ENCODE results near the gene TPD52L3. TPM values are rescaled to one million over a fixed set of nuclear protein-coding genes. Genes with fewer than 3 reads are reported as not detected.

TPD52L3 gene
- not detected for total RNA-seq

GRCh38 chr9:6328103-6328502, at the start of gene TPD52L3:
Gene TPD52L3 (plus strand): TSS chr9:6328375. CDS start chr9:6328596, 221 bp downstream.
- no peak for DNase-seq (ENCODE audit: low read depth in 2 of 3, low spot score in 2 of 3)

DNA sequence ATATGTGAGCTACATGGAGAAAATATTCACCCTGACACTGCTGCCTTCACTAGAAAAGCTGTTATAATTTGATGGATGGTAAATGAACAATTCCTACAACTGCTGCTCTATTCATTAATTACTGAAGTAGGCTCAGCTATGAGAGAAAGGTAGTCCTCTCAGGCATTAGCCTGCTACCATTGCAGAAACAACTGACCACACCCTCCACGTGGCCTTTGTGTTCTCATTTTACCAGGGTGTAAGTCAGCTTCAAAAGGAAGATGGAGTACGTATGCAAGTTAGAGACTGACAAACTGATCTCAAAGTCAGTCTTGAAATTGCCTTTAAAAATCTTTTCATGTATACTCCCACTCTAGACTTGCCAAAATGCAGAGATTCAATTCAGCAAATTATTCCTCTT, 26.3 kb upstream of the TPD52L3 start:
- DNase-seq (ENCODE audit: low read depth in 2 of 3, low spot score in 2 of 3): no peak

- DNase-seq (ENCODE audit: low read depth in 2 of 3, low spot score in 2 of 3): no peak
These were observed 25.8 kb upstream of the TPD52L3 start for GRCh38 chr9:6302417-6302816.

- DNase-seq (ENCODE audit: low read depth in 2 of 3, low spot score in 2 of 3): no peak
These were observed 23.9 kb upstream of the TPD52L3 start for GRCh38 chr9:6304232-6304631.

GRCh38 chr9:6305954-6306563, 22.1 kb upstream of the TPD52L3 start:
- peak in 2 of 3 donors; percentile 9 to 66 for DNase-seq (ENCODE audit: low read depth in 2 of 3, low spot score in 2 of 3)

GRCh38 chr9:6307551-6308096, 20.6 kb upstream of the TPD52L3 start:
- DNase-seq (ENCODE audit: low read depth in 2 of 3, low spot score in 2 of 3): peak in 1 of 3 donors; percentile 36

- no peak for DNase-seq (ENCODE audit: low read depth in 2 of 3, low spot score in 2 of 3)
These were observed 2.9 kb downstream of the TPD52L3 start for GRCh38 chr9:6330958-6331634.

DNA sequence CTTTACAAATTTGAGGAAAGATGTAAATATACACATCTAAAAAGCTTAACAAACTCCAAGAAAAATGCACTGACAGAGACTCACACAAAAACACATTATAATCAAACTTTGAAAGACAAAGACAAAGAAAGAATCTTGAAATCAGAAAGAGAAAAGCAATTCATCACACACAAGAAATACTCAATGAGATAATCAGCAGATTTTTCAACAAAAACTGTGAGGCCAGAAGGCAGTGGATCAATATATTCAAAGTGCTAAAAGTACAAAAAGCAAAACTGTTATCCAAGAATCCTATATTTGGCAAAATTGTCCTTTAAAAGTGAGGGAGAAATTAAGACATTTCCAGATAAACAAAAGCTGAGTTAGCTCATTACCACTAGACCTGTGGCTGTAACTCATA, 6.1 kb downstream of the TPD52L3 start:
- DNase-seq (ENCODE audit: low read depth in 2 of 3, low spot score in 2 of 3): no peak

GRCh38 chr9:6348766-6349165, 20.6 kb downstream of the TPD52L3 start:
- DNase-seq (ENCODE audit: low read depth in 2 of 3, low spot score in 2 of 3): no peak

DNA sequence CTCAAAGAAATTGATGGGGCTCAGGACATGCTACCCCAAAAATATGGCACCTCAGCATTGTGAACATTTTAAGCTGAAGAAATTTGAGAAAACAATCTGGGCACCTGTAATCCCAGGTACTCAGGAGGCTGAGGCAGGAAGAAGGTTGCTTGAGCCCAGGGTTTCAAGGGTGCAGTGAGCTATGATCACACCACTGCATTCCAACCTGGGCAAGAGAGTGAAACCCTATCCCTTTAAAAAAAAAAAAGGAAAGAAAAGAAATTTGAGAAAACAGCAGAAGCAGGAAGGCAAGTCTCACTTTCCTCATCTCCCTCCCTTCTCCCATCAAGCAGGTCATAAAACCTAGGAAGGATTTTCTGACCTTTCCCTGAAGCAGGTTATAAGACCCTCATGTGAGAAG, 23.6 kb downstream of the TPD52L3 start:
- no peak for DNase-seq (ENCODE audit: low read depth in 2 of 3, low spot score in 2 of 3)

DNA sequence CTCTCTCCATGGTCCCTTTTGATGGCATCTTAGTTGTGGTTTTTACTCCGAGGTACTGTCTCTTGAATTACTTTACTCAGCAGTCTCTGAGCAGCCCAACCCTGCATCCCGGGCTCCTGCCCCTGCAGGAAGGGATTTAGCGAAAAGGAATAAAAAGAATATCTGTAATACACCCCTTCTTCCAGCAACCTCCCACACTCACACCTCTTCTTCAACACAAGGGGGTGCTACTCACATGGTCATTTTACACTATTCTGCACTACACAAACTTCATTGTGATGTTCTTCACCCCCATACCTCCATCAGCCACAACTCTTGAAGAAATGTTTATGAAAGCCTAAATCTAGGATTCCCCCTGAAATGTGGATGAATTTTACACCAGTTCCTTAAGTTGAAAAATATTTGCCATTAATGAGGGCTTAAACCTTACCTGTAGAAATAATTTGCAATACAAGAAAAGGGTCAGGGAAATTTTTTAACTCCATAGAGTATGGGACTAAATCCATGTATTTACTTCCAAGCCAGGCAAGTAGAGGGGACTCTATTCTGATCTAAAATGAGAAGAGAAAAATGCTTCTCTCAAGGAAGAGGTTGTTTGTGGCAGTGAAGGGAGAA, 26.0 kb downstream of the TPD52L3 start:
- peak; percentile 9 to 81 (median 54) for DNase-seq (ENCODE audit: low read depth in 2 of 3, low spot score in 2 of 3)

DNA sequence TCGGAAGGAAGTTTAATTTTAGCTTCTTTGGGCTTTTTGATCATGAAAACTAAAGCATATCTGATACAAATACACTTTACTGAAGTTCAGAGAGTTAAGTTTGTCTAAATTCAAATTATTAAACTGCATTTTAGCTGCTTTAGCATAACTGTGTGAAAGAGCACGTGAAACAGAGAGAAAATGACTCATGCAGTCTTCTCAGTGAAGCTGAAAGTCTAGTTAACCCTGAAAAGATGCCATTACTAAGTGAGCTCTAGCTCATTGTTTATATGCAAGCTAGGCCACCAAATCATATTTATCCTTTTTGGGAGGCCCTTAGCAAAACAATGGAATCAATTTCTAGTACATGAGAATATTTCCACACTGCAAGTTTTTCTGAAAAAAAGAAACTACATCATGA, 27.6 kb downstream of the TPD52L3 start:
- no peak for DNase-seq (ENCODE audit: low read depth in 2 of 3, low spot score in 2 of 3)

DNA sequence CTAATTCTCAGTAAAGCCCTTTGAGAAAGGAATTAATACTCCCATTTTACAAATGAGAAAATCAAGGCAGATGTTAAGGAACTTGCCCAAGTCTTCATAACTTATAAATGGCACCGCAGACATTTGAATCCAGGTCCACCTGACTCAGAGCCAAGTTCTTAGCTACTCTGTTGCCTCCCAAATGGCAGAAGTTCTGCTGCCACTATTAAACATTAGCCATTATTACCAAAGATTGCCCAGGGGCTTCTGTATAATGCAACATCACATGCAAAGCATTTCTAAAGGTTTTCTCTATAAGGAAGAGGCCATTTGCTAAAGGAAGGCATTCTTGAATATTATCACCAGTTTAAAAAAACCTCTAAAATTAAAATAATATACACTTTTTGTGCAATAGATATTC, 28.3 kb downstream of the TPD52L3 start:
- no peak for DNase-seq (ENCODE audit: low read depth in 2 of 3, low spot score in 2 of 3)

- DNase-seq (ENCODE audit: low read depth in 2 of 3, low spot score in 2 of 3): no peak
These were observed 28.7 kb downstream of the TPD52L3 start for GRCh38 chr9:6356904-6357303.

GRCh38 chr9:6367128-6367890, 39.1 kb downstream of the TPD52L3 start:
- DNase-seq (ENCODE audit: low read depth in 2 of 3, low spot score in 2 of 3): no peak

GRCh38 chr9:6368831-6369230, 40.7 kb downstream of the TPD52L3 start:
- no peak for DNase-seq (ENCODE audit: low read depth in 2 of 3, low spot score in 2 of 3)

Other genes with a start within 250 kb of the TPD52L3 start
- not detected for gene IL33, start 112.6 kb upstream of the TPD52L3 start, total RNA-seq
- gene UHRF2, start 84.8 kb downstream of the TPD52L3 start, total RNA-seq: 50.9 TPM